GM19467 (cell line): Measurements from ENCODE around the gene IPO5.

Source experiments
- ATAC-seq: cut with Tn5 transposase; IDR thresholded peaks from one replicate; pipeline ENCODE4 v1.9.1; 2021; ENCODE audit warnings: mild to moderate bottlenecking, moderate library complexity; ENCODE audit not compliant: unreplicated experiment

IPO5 gene

DNA sequence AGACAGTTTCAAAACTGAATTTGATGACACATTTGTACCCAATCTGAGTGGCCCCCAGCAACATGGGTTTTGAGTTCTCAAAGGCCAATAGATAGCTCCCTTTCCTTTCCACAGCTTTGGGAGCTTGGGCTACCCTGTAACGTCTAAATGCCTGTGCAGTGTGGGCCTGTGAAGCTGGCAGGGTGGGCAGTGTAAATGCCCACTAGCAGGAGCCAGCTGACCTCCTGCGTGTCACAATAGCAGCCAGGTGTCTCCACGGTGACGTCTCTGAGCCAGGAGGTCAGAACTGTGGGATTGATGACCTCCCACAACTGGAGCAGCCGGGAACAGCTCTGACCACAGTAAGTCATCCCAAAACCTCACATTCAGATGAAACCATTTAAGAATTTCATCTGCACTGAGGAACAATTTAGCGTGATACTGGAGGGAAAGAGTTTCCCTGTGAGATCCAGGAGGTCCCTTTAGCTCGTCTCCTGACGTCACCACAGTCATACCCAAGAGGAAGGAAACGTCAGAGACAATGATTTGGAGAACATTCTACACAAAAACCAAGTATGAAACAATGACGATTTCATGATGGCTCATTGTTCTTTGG lies at the start of gene IPO5:
IPO5 (plus strand) TSS at position 300 of the 595 bp plus-strand sequence. CDS start 23,022 bp downstream, outside the sequence.
- no peak for ATAC-seq

- ATAC-seq = no peak
These were observed 49.4 kb upstream of the IPO5 start for GRCh38 chr13:97904059-97904458.

GRCh38 chr13:97905517-97905916 lies 48.0 kb upstream of the IPO5 start:
- no peak for ATAC-seq

GRCh38 chr13:97911311-97912138 lies 42.0 kb upstream of the IPO5 start:
- ATAC-seq = no peak

DNA sequence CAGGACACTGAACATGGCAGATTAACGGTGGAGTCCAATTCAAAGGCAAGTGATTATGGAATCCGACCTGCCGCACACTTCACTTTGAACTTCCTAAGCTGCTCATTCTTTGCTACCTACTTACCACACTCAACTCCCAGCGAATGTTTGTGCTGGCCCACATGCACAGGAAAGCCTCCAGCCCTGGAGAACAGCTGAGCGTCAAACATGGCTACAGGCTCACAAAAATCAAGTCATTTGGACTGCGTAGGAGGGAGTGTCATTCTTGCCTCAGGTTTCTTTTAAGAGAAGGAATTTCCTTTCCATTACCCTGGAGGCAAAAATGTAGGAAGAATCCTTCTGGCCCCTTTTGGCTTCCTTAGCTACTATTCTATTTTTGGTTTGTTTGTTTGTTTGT lies 41.3 kb upstream of the IPO5 start:
- ATAC-seq = no peak

DNA sequence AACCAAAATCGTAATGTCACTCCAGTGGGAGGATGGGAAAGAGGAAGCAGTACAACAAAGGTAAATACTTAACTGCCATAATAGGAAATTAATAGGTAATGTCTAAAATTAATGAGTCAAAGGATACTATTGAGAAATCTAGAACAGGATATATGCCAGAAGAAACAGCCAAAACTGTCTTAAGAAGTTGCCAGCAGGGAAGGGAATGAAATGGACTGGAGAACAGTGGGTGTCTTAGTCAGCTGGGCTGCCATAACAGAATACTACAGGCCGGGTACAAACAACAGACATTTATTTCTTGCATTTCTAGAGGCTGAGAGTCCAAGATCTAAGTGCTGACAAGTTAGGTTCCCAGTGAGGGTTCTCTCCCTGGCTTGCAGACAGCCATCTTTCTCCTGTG lies 40.3 kb upstream of the IPO5 start:
- no peak for ATAC-seq

GRCh38 chr13:97914540-97914939 lies 38.9 kb upstream of the IPO5 start:
- no peak for ATAC-seq

- no peak for ATAC-seq
These were observed 32.2 kb upstream of the IPO5 start for GRCh38 chr13:97921176-97921816.

- ATAC-seq = no peak
These were observed 25.2 kb upstream of the IPO5 start for GRCh38 chr13:97928301-97928700.

DNA sequence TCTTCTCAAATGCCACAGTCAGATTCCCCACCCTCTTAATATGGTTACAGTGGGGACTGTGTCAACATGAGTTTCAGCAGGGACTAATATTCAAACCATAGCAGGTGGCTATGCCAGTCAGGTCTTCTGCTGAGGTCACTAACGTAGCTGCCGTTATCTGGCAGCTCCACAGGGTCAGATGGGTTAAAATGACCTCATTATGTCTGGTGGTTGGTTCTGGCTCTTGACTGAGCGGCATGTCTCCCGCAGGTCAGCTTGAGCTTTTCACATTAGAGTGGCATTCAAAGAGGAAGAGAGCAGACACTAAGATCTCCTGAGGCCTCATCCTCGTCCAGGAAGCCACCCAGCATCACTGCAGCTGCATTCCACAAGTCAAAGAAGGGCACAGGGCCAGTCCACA lies 21.4 kb upstream of the IPO5 start:
- no peak for ATAC-seq

- ATAC-seq = no peak
These were observed 20.8 kb upstream of the IPO5 start for GRCh38 chr13:97932647-97933046.

- no peak for ATAC-seq
These were observed 19.7 kb upstream of the IPO5 start for GRCh38 chr13:97933776-97934175.

DNA sequence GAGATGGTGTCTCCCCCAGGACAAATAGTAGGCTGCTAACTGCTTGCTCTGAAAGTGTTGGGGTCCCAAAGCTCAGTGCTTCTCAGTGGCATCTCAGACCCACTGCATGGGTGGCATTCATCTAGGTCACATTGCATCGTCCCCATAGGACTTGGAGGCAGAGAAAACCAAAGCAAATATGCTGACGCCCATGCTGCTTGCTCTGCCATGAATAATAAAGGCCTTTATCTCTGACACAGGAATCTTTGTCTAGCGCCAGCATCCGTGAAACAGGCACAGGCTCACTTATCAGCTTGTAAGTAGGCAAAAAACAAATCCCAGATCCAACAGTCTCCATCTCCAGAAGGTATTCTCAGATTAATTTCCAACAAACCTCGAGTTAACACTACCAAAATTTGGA lies 18.9 kb upstream of the IPO5 start:
- ATAC-seq = no peak

GRCh38 chr13:97935071-97935470 lies 18.4 kb upstream of the IPO5 start:
- no peak for ATAC-seq

DNA sequence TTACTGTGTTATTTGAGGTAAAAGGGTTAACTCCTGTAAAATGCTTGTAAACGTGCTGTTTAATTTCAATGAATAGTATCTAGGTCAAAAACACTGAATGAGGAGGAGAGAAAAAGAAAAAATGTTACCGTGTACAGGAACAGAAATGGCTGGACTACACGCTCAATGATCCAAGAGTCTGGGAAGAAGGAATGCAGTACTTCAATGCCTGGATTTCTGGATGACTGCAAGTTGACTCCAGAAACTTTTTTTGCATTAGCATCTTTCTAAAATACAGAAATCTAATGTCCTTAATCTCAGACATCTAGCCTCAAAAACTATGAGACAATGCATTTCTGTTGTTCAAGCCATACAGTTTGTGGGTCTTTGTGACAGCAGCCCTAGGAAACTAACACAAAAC lies 17.4 kb upstream of the IPO5 start:
- ATAC-seq = no peak

DNA sequence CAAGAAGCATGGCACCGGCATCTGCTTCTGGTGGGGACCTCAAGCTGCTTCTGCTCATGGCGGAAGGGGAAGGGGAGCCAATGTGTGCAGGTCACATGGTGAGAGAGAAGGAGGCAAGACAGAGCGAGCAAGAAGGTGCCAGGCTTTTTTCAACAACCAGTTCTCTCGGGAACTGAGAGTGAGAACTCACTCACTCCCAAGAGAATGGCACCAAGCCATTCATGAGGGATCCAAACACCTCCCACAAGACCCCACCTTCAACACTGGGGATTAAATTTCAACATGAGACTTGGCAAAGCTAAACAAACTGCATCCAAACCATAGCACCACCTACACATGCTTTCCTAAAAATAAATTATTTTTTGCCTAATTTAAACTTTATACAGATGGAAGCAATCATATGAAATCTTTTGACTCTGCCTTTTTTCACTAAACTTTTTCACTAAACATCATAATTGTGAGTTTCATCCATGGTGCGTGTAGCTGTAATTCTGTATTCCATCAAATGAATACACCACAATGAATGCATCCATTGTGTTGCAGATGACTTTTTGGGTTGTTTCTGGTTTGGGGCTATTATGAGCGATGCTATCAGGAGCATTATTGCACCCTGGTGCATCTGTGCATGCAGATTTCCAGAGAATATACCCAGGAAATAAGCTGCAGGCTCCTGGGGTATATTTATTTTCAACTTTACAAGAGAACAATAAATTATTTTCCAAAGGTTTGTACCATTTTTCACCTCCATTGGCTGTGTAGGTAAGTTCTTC lies 14.6 kb upstream of the IPO5 start:
- ATAC-seq = no peak

DNA sequence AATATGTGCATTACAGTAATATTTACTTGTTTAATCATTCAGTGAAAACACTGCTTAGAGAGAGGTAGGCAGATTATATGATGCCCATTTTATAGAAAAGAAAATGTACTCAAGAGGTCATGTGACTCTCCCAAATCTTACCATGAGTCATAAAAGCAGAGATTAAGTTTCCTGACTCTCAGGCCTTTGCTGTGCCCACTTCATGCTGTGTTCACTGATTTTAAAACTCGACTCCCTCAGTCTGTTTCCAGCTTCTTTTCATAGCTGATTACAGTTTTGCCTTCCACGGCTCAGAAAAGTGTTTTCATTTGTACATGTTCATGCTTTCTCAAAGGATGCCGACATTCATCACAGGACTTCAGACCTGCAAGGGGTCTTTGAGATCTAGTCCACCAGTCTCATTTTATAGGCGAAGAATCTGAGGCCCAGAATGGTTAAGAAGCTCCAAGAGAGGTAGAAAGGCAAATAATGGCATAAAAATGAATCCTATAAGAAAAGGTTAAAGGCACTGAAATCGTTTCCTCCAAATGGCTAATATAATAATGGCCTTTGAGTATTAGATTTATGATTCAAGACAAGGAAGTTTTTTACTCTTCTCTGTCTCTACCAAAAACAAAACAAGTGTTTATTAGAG lies 9.0 kb upstream of the IPO5 start:
- ATAC-seq = no peak

DNA sequence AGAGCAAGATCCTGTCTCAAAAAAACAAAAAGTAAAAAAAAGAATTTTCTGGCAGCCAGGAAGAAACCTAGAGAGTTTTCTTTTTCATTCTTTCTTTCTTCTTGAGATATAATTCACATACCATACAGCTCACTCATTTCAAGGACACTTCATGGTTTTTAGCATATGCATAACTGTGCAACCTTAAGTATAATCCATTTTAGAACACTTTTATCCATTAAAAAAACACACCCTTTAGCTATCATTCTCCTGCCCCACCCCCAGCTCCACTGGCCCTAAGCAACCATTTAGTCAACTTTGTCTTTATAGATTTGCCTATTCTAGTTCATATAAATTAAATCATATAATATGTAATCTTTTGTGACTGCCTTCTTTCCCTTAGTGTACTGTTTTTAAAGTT lies 8.1 kb upstream of the IPO5 start:
- ATAC-seq = no peak

- no peak for ATAC-seq
These were observed 7.6 kb upstream of the IPO5 start for GRCh38 chr13:97945792-97946419.

DNA sequence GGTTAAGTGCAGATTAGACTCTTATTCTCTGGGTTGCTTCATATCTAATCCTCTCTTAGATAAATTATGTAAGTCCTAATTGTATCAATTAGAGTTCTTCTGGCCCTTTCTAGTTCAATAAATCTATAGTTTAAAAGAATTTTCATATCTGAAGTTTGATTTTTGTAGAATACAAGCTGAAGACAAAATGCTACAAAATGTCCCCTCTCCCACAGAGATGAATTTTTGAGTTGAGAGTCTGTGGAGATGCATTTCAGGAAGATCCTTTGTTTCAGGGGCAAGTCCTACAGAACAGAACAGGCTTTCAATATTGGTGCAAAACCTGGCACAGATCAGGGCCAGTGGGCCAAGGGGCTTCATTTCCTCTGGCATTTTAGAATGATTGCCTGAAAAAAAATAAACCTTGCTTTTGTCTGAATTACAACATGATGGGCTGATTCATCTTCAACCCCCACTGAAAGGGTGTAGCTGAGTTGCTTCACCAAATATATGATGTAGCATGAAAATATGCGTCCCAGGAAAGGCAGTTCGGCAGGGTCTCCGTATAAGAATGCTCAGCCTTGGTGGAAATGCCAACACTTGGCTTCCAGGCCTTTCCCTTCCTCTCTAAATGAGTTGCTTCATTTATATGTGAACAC lies 6.4 kb upstream of the IPO5 start:
- no peak for ATAC-seq
